CD4-positive, alpha-beta T cell treated with Interleukin-2 at 100 ng/mL for 4 hours (primary cell): Measurements from ENCODE around the gene PCDHGA5.
"Not testable (repeated sequence)": the region's sequence is repeated elsewhere in the genome, so short reads cannot be mapped to it uniquely, and the experiment has no call there.

Source experiments
- DNase-seq: peaks from one replicate; pipeline ENCODE4 v3.0.0-alpha.2; 2020; ENCODE audit warnings: low spot score

The PCDHGA5 gene

GRCh38 chr5:141351591-141351990 lies 12.4 kb upstream of the PCDHGA5 start:
- no peak for DNase-seq

- DNase-seq: peak; percentile 23
These were observed 9.0 kb upstream of the PCDHGA5 start, which contains the start of gene PCDHGA4 for GRCh38 chr5:141354900-141355469. TSS of gene PCDHGA4 (plus strand) at chr5:141355021. CDS start at chr5:141355108, 87 bp downstream.

GRCh38 chr5:141355641-141356040 lies 8.3 kb upstream of the PCDHGA5 start:
- DNase-seq: no peak

GRCh38 chr5:141356133-141356532 lies 7.8 kb upstream of the PCDHGA5 start:
- no peak for DNase-seq

GRCh38 chr5:141356950-141357349 lies 7.0 kb upstream of the PCDHGA5 start:
- DNase-seq: no peak

- DNase-seq: peak; percentile 30
These were observed 4.1 kb upstream of the PCDHGA5 start, which contains the start of gene PCDHGB2 for GRCh38 chr5:141359790-141360426. TSS of gene PCDHGB2 (plus strand) at chr5:141359994. CDS start at chr5:141360136, 142 bp downstream.

GRCh38 chr5:141360685-141361084 lies 3.3 kb upstream of the PCDHGA5 start:
- no peak for DNase-seq

- DNase-seq: no peak
These were observed 1.2 kb upstream of the PCDHGA5 start for GRCh38 chr5:141362719-141363118.

- no peak for DNase-seq
These were observed 2.3 kb downstream of the PCDHGA5 start for GRCh38 chr5:141366016-141366896.

GRCh38 chr5:141369994-141370848 lies 6.3 kb downstream of the PCDHGA5 start, which contains the start of gene PCDHGB3:
TSS of gene PCDHGB3 (plus strand) at chr5:141370242. CDS start at chr5:141370395, 153 bp downstream.
- peak; percentile 41 for DNase-seq

- DNase-seq: no peak
These were observed 7.9 kb downstream of the PCDHGA5 start for GRCh38 chr5:141371572-141372475.

- DNase-seq: peak; percentile 8
These were observed 9.8 kb downstream of the PCDHGA5 start, which contains the start of gene PCDHGA6 for GRCh38 chr5:141373673-141374317. TSS of gene PCDHGA6 (plus strand) at chr5:141373891. CDS start at chr5:141374084, 193 bp downstream.

GRCh38 chr5:141374627-141375026 lies 10.7 kb downstream of the PCDHGA5 start:
- no peak for DNase-seq

GRCh38 chr5:141375444-141376155 lies 11.6 kb downstream of the PCDHGA5 start:
- DNase-seq: not testable (repeated sequence)

GRCh38 chr5:141382469-141383294 lies 18.7 kb downstream of the PCDHGA5 start, which contains the start of gene PCDHGA7:
TSS of gene PCDHGA7 (plus strand) at chr5:141382742. CDS start at chr5:141382900, 158 bp downstream.
- no peak for DNase-seq

GRCh38 chr5:141383345-141383744 lies 19.4 kb downstream of the PCDHGA5 start:
- no peak for DNase-seq

GRCh38 chr5:141384471-141385267 lies 20.7 kb downstream of the PCDHGA5 start:
- DNase-seq: no peak
